GM18502 (cell line): ENCODE data around the gene GEN1.

Experiments used
- ATAC-seq: cut with Tn5 transposase; IDR thresholded peaks from one replicate; pipeline ENCODE4 v1.9.1; 2021; ENCODE audit warnings: mild to moderate bottlenecking; ENCODE audit not compliant: unreplicated experiment, poor library complexity

The GEN1 gene

GRCh38 chr2:17752892-17753802 is 791 bp upstream of the GEN1 start:
- ATAC-seq, result peak; percentile 39

GRCh38 chr2:17754773-17755425 is 961 bp downstream of the GEN1 start:
- ATAC-seq, result no peak

- no peak for ATAC-seq
Measured at GRCh38 chr2:17756668-17757067, 2.7 kb downstream of the GEN1 start.

- no peak for ATAC-seq
Measured at GRCh38 chr2:17757321-17757720, 3.4 kb downstream of the GEN1 start.

- no peak for ATAC-seq
Measured at GRCh38 chr2:17758118-17758517, 4.2 kb downstream of the GEN1 start.

- no peak for ATAC-seq
Measured at GRCh38 chr2:17759805-17760204, 5.9 kb downstream of the GEN1 start.

- no peak for ATAC-seq
Measured at GRCh38 chr2:17762451-17762850, 8.5 kb downstream of the GEN1 start.

GRCh38 chr2:17763641-17764333 is 9.8 kb downstream of the GEN1 start:
- ATAC-seq, result no peak

- ATAC-seq, result no peak
Measured at GRCh38 chr2:17765398-17765797, 11.5 kb downstream of the GEN1 start.

GRCh38 chr2:17768894-17769293 is 15.0 kb downstream of the GEN1 start:
- no peak for ATAC-seq

- no peak for ATAC-seq
Measured at GRCh38 chr2:17771956-17772355, 18.0 kb downstream of the GEN1 start.

- ATAC-seq, result no peak
Measured at GRCh38 chr2:17772532-17772931, 18.6 kb downstream of the GEN1 start.

GRCh38 chr2:17780546-17780945 is 26.6 kb downstream of the GEN1 start:
- no peak for ATAC-seq

GRCh38 chr2:17781482-17781881 is 27.5 kb downstream of the GEN1 start:
- no peak for ATAC-seq

- no peak for ATAC-seq
Measured at GRCh38 chr2:17786727-17787126, 32.8 kb downstream of the GEN1 start.

GRCh38 chr2:17788773-17789172 is 34.8 kb downstream of the GEN1 start:
- no peak for ATAC-seq

- no peak for ATAC-seq
Measured at GRCh38 chr2:17790536-17790935, 36.6 kb downstream of the GEN1 start.

GRCh38 chr2:17791121-17791816 is 37.3 kb downstream of the GEN1 start:
- ATAC-seq, result no peak

- no peak for ATAC-seq
Measured at GRCh38 chr2:17791817-17792130, 37.8 kb downstream of the GEN1 start.

GRCh38 chr2:17792515-17792914 is 38.6 kb downstream of the GEN1 start:
- ATAC-seq, result peak; percentile 72

- ATAC-seq, result no peak
Measured at GRCh38 chr2:17793296-17793695, 39.4 kb downstream of the GEN1 start.
